ENCODE measurements around the gene CD101. TPM values are rescaled to one million over a fixed set of nuclear protein-coding genes. Genes with fewer than 3 reads are reported as not detected.

The CD101 gene
- total RNA-seq, 1 experiment from 2014 or later: 1.7 TPM

DNA sequence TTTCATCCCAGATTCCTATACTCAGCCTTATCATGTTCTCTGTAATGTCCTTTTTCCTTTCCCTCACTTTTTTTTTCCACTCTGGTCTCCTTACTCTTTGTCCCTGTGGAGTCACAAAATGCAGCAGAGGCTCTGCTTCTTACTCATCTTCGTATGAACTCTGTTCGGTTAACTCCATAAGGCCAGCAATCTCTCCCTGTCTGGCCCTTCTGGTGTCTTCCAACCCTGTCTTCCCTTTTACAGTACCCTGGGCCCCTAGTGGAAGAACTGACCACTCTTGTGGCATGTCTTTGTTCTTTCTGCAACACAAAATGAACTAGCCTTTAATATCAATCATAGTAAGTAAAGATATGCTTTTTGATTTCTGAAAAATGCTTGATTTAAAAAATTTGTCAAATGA lies 7.1 kb downstream of the CD101 start:
- H3K4me1 ChIP-seq (ENCODE audit: insufficient read depth, low read length, poor library complexity, severe bottlenecking): no peaks in the 10 kb centered on the region
- peaks cover 3% of the 10 kb centered on the region for H3K27me3 ChIP-seq (replicated peaks; ENCODE audit: insufficient read depth, low read depth, low read length, poor library complexity)
- no peak for DNase-seq (ENCODE audit: low spot score)
- no peak for TF ChIP-seq EZH2 (IDR thresholded peaks at IDR 0.05; ENCODE audit: borderline replicate concordance, low read depth, low read length, poor library complexity, severe bottlenecking)
- TF ChIP-seq, protein P1, sequence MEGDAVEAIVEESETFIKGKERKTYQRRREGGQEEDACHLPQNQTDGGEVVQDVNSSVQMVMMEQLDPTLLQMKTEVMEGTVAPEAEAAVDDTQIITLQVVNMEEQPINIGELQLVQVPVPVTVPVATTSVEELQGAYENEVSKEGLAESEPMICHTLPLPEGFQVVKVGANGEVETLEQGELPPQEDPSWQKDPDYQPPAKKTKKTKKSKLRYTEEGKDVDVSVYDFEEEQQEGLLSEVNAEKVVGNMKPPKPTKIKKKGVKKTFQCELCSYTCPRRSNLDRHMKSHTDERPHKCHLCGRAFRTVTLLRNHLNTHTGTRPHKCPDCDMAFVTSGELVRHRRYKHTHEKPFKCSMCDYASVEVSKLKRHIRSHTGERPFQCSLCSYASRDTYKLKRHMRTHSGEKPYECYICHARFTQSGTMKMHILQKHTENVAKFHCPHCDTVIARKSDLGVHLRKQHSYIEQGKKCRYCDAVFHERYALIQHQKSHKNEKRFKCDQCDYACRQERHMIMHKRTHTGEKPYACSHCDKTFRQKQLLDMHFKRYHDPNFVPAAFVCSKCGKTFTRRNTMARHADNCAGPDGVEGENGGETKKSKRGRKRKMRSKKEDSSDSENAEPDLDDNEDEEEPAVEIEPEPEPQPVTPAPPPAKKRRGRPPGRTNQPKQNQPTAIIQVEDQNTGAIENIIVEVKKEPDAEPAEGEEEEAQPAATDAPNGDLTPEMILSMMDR (conservative IDR thresholded peaks at IDR 0.05; ENCODE audit: low read depth, low read length): no peak
- no peaks in the 10 kb centered on the region for H3K36me3 ChIP-seq (ENCODE audit: insufficient read depth, low read length, poor library complexity, severe bottlenecking)
- CTCF ChIA-PET: interaction anchor here (1.0 kb wide), 1 partner anchor 191 kb away, joined by 4 read pairs; no protein-coding TSS in a partner anchor
- H3K27ac ChIP-seq (ENCODE audit: low read depth, low read length, poor library complexity, severe bottlenecking): no peak overlapping the region
- BruUV-seq (replicated peaks): no TSS peak
- intact Hi-C loops (cut with micrococcal nuclease; ENCODE audit: unreplicated experiment): no loop called here
- no peak overlapping the region for H3K4me3 ChIP-seq (ENCODE audit: low read depth, low read length, poor library complexity, severe bottlenecking)
- POLR2A ChIA-PET (ENCODE audit: low non-redundant PET): no interaction called here
- no peaks in the 10 kb centered on the region for H3K9me3 ChIP-seq (ENCODE audit: low read depth, low read length, poor library complexity, severe bottlenecking)

- Histone ChIP-seq H3K27me3 (replicated peaks; ENCODE audit: insufficient read depth, low read depth, low read length, poor library complexity) (peaks cover 3% of the 10 kb centered on the region), H3K27ac (ENCODE audit: low read depth, low read length, poor library complexity, severe bottlenecking) (no peak overlapping the region), H3K9me3 (ENCODE audit: low read depth, low read length, poor library complexity, severe bottlenecking) (no peaks in the 10 kb centered on the region), H3K36me3 (ENCODE audit: insufficient read depth, low read length, poor library complexity, severe bottlenecking) (no peaks in the 10 kb centered on the region), H3K4me1 (ENCODE audit: insufficient read depth, low read length, poor library complexity, severe bottlenecking) (no peaks in the 10 kb centered on the region), H3K4me3 (ENCODE audit: low read depth, low read length, poor library complexity, severe bottlenecking) (no peak overlapping the region)
- no TSS peak for BruUV-seq (replicated peaks)
- TF ChIP-seq EZH2 (IDR thresholded peaks at IDR 0.05; ENCODE audit: borderline replicate concordance, low read depth, low read length, poor library complexity, severe bottlenecking): no peak
- TF ChIP-seq, protein P1 (conservative IDR thresholded peaks at IDR 0.05; ENCODE audit: low read depth, low read length): no peak
- intact Hi-C loops (cut with micrococcal nuclease; ENCODE audit: unreplicated experiment): no loop called here
- ChIA-PET POLR2A (ENCODE audit: low non-redundant PET) (no interaction called here), CTCF (interaction anchor here (1.0 kb wide), 1 partner anchor 191 kb away, joined by 4 read pairs; no protein-coding TSS in a partner anchor)
- no peak for DNase-seq (ENCODE audit: low spot score)
Measured at GRCh38 chr1:117009132-117009531, 7.6 kb downstream of the CD101 start.

DNA sequence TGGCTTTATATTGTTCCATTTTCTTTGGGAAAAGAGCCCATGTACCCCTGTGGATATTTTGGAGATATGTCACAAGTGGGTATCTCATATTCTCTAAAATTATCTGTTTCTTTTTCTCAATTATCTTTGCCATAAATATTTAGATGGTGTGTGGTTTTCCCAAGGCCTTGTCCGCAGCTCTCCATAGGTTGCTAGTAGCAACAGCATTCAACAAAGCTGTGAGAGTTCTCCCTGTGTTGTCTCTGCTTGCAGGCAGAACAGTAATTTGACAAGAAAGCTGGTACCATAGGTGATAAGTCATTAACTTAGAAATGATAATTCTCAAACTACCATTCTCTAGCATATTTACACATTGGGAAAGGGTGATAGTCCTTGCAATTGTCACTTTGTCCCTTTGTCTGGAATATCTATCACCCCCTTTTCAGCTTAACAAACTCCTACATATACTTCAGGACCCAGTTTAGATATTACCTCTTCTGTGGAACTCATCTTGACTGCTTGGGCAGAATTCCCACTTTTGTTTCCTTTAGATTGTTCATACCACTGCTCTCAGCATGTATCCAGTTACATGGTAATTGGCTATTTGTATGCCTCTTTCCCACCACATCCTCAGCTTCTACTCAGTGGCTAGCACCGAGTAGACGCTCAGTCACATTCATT lies 8.9 kb downstream of the CD101 start:
- BruUV-seq (replicated peaks): no TSS peak
- peaks cover 2% of the 10 kb centered on the region for H3K27me3 ChIP-seq (replicated peaks; ENCODE audit: insufficient read depth, low read depth, low read length, poor library complexity)

More for the DNA sequence above, 8.9 kb downstream of the CD101 start:
- TF ChIP-seq, protein P1 (conservative IDR thresholded peaks at IDR 0.05; ENCODE audit: low read depth, low read length): no peak
- no peak for TF ChIP-seq EZH2 (IDR thresholded peaks at IDR 0.05; ENCODE audit: borderline replicate concordance, low read depth, low read length, poor library complexity, severe bottlenecking)
- CTCF ChIA-PET: no interaction called here
- no peaks in the 10 kb centered on the region for H3K4me1 ChIP-seq (ENCODE audit: insufficient read depth, low read length, poor library complexity, severe bottlenecking)
- DNase-seq (ENCODE audit: low spot score): no peak
- intact Hi-C loops (cut with micrococcal nuclease; ENCODE audit: unreplicated experiment): no loop called here
- no peaks in the 10 kb centered on the region for H3K9me3 ChIP-seq (ENCODE audit: low read depth, low read length, poor library complexity, severe bottlenecking)
- no peak overlapping the region for H3K27ac ChIP-seq (ENCODE audit: low read depth, low read length, poor library complexity, severe bottlenecking)
- H3K4me3 ChIP-seq (ENCODE audit: low read depth, low read length, poor library complexity, severe bottlenecking): no peak overlapping the region
- H3K36me3 ChIP-seq (ENCODE audit: insufficient read depth, low read length, poor library complexity, severe bottlenecking): no peaks in the 10 kb centered on the region
- POLR2A ChIA-PET (ENCODE audit: low non-redundant PET): no interaction called here

All from A673 (cell line).